ENCODE data around the gene HSPA4L.

The HSPA4L gene

DNA sequence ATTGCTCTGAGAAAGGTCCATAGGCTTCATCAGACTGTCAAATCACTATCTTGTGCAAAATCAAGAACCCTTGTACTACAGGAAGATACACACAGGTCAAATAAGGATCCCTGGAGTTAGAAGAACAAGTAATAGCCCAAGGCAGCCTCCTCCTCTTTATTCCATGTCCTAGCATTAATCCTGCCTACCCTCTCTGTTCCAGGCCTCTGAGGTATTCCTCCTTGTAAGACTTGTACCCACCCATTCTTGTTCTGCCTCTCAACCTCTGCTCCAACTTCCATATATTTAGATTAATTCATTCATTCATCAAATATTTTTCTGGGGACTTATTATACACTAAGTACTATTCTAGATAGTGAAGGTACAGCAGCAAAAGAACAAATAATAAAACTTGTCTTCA, 88.2 kb downstream of the HSPA4L start:
- DNase-seq (ENCODE audit: low read depth): no peak

DNA sequence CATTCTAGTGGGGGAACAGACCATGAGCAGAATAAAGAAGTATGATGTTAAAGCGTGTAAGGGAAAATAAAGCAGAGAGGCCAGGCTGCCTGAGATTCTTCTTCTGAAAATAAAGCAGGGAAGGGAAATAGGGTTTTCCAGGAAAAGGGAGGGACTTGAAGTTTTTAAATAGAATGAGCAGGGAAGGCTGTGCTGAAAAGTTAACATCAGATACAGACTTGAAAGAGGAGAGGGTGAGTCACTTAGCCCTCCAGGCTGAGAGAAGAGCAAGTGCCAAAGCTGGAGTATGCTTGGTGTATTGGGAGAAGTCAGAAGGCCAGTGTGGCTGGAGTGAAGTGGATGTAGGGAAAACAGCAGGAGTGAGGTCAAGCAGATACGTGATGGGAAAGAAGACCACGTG, 88.6 kb downstream of the HSPA4L start:
- DNase-seq (ENCODE audit: low read depth): peak; percentile 75

GRCh38 chr4:127875791-127876190, 93.7 kb downstream of the HSPA4L start:
- no peak for DNase-seq (ENCODE audit: low read depth)

- peak; percentile 91 for DNase-seq (ENCODE audit: low read depth)
These were observed 98.8 kb downstream of the HSPA4L start, which contains the start of gene PLK4 for GRCh38 chr4:127880763-127881562. Gene PLK4, plus strand, starts transcription at chr4:127880893. Its CDS starts 242 bp downstream, at chr4:127881135.

GRCh38 chr4:127881563-127881864, 99.4 kb downstream of the HSPA4L start:
- DNase-seq (ENCODE audit: low read depth): no peak

DNA sequence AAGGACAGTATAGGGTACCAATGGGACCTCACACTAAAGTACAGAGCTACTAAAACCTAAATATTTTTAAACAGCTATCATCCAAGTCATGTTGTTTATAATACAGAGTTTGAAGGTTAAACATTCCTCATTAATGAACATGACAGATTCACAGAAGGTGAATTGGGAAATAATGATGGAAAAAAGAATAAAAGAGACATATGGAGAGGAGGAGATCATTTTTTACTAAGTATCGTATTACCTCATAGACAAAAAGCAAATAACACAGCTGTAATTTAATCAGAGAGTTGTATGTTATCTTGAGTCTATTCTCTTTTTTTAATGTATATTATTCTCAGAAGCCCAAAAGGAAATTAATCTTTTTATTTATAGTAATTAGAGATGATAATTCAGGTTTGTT, 106.4 kb downstream of the HSPA4L start:
- no peak for DNase-seq (ENCODE audit: low read depth)

DNA sequence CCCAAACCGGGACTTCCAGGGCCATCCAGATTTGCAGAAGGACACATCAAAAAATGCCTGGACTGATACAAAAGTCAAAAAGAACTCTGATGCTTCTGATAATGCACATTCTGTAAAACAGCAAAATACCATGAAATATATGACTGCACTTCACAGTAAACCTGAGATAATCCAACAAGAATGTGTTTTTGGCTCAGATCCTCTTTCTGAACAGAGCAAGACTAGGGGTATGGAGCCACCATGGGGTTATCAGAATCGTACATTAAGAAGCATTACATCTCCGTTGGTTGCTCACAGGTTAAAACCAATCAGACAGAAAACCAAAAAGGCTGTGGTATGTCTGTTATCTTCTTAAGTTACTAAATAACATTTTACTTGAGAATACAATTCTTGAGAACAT, 107.8 kb downstream of the HSPA4L start:
- DNase-seq (ENCODE audit: low read depth): peak; percentile 31
